Epithelial cell of prostate (primary cell): ENCODE data around the gene RGS6.

Source experiments
- DNase-seq: peaks from one replicate; pipeline ENCODE4 v3.0.0-alpha.2; 2011; ENCODE audit warnings: low read depth, low spot score
- H3K27ac ChIP-seq: fragments of 450-650 bp; 2 replicates; pipeline ENCODE4 v1.5.1; 2017; ENCODE audit warnings: mild to moderate bottlenecking

Gene RGS6

GRCh38 chr14:72129291-72129690 lies 197.1 kb downstream of the RGS6 start:
- no peak for DNase-seq

GRCh38 chr14:72141084-72141483 lies 208.9 kb downstream of the RGS6 start:
- no peak overlapping the region for H3K27ac ChIP-seq
- DNase-seq = no peak

More at GRCh38 chr14:72129291-72129690, 197.1 kb downstream of the RGS6 start:
- H3K27ac ChIP-seq = no peak overlapping the region

GRCh38 chr14:72142328-72142727 lies 210.1 kb downstream of the RGS6 start:
- DNase-seq = no peak
- no peak overlapping the region for H3K27ac ChIP-seq

- no peak overlapping the region for H3K27ac ChIP-seq
- DNase-seq = no peak
Observed at GRCh38 chr14:72146241-72146640, 214.0 kb downstream of the RGS6 start.

GRCh38 chr14:72154645-72155378 lies 222.6 kb downstream of the RGS6 start:
- H3K27ac ChIP-seq = no peak overlapping the region
- DNase-seq = no peak

- H3K27ac ChIP-seq = no peak overlapping the region
- DNase-seq = no peak
Observed at GRCh38 chr14:72155379-72155993, 223.3 kb downstream of the RGS6 start.

GRCh38 chr14:72164420-72165228 lies 232.4 kb downstream of the RGS6 start:
- H3K27ac ChIP-seq = no peak overlapping the region
- no peak for DNase-seq

GRCh38 chr14:72165229-72165698 lies 233.0 kb downstream of the RGS6 start:
- no peak for DNase-seq
- H3K27ac ChIP-seq = no peak overlapping the region

GRCh38 chr14:72169521-72169920 lies 237.3 kb downstream of the RGS6 start:
- no peak for DNase-seq
- H3K27ac ChIP-seq = no peak overlapping the region

GRCh38 chr14:72172049-72172448 lies 239.8 kb downstream of the RGS6 start:
- no peak for DNase-seq
- H3K27ac ChIP-seq = no peak overlapping the region

GRCh38 chr14:72172597-72172996 lies 240.4 kb downstream of the RGS6 start:
- H3K27ac ChIP-seq = no peak overlapping the region
- no peak for DNase-seq

- DNase-seq = no peak
- H3K27ac ChIP-seq = no peak overlapping the region
Observed at GRCh38 chr14:72173038-72173720, 240.9 kb downstream of the RGS6 start.

GRCh38 chr14:72177251-72177650 lies 245.0 kb downstream of the RGS6 start:
- no peak overlapping the region for H3K27ac ChIP-seq
- no peak for DNase-seq

GRCh38 chr14:72178517-72178916 lies 246.3 kb downstream of the RGS6 start:
- no peak overlapping the region for H3K27ac ChIP-seq
- DNase-seq = no peak

- no peak for DNase-seq
- H3K27ac ChIP-seq = no peak overlapping the region
Observed at GRCh38 chr14:72182708-72183432, 250.6 kb downstream of the RGS6 start.

GRCh38 chr14:72183631-72184030 lies 251.4 kb downstream of the RGS6 start:
- DNase-seq = no peak
- no peak overlapping the region for H3K27ac ChIP-seq

- no peak overlapping the region for H3K27ac ChIP-seq
- no peak for DNase-seq
Observed at GRCh38 chr14:72186523-72186922, 254.3 kb downstream of the RGS6 start.

- H3K27ac ChIP-seq = no peak overlapping the region
- DNase-seq = no peak
Observed at GRCh38 chr14:72196237-72197015, 264.2 kb downstream of the RGS6 start.

GRCh38 chr14:72201645-72202044 lies 269.4 kb downstream of the RGS6 start:
- H3K27ac ChIP-seq = no peak overlapping the region
- DNase-seq = no peak
